ENCODE data around the gene ZNF394. TPM values are rescaled to one million over a fixed set of nuclear protein-coding genes. Genes with fewer than 3 reads are reported as not detected.
"Not testable (repeated sequence)": the region's sequence is repeated elsewhere in the genome, so short reads cannot be mapped to it uniquely, and the experiment has no call there.

Gene ZNF394
- total RNA-seq, 2 donors from 2014 or later: 28.9 to 36.5 TPM

DNA sequence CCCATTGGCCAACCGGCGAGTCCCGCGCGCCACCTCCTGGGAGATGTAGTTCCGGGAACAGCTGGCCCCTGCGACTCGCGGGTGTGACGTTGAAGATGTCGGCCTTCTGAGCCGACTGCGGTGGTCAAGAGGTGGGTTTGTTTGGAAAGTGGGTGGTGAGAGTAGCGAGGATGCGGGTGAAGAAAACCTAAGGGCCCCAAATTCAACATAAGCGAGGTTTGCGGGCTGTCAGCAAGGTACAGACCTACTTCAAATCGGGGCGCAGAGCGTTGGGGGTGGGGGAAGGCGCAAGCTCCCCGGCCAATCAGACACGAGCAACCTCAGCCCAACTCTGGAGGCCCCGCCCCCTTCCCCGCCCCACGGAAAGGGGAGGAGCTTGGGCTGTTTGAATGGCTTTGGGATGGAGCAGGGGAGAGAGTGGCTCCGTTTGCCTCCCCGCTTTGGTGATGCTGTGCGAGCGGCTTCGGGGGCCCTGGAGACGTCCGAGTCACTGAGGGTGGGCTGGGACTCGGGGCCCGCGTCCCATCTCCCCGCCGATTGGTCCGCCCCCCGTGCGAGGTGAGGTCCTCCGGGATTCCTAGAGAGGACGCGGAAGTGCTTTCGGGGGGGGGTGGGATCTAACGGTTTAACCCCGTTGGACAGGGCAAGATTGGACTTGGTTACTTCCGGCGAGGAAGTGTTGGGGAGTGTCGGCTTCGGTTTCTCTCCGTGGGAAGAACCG lies 4.7 kb upstream of the ZNF394 start, which contains the start of gene ZKSCAN5:
Gene ZKSCAN5 (plus strand): TSS at position 60 of the 721 bp plus-strand sequence. CDS start 1,383 bp downstream, outside the sequence.
- Mint-ChIP-seq H3K27ac (peak within 1 kb of the TSS; percentile 91), H3K4me3 (peak within 1 kb of the TSS; percentile 85), H3K9me3 (no peaks in the 10 kb centered on the region), H3K36me3 (ENCODE audit: low read depth) (peaks cover 31% of the 10 kb centered on the region), H3K27me3 (no peaks in the 10 kb centered on the region), H3K4me1 (peaks cover 14% of the 10 kb centered on the region)
- ATAC-seq (replicated peaks): peak; percentile 89

DNA sequence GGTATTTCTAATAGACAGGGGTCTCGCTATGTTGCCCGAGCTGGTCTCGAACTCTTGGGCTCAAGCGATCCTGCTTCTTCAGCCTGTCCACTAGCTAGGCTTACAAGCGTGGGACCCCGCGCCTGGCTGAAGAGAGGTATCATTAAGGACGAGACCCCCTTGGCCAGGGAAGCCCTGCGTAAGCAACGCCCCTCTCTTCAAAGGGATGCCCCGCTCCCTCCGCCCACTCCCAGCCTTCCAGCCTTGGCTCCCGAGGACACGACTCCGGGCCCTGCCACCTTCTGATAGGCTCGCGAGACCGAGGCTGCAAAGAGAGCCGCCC lies 4.2 kb upstream of the ZNF394 start:
- peaks cover 31% of the 10 kb centered on the region for H3K36me3 Mint-ChIP-seq (ENCODE audit: low read depth)
- no peak for ATAC-seq (replicated peaks)
- no peaks in the 10 kb centered on the region for H3K27me3 Mint-ChIP-seq

DNA sequence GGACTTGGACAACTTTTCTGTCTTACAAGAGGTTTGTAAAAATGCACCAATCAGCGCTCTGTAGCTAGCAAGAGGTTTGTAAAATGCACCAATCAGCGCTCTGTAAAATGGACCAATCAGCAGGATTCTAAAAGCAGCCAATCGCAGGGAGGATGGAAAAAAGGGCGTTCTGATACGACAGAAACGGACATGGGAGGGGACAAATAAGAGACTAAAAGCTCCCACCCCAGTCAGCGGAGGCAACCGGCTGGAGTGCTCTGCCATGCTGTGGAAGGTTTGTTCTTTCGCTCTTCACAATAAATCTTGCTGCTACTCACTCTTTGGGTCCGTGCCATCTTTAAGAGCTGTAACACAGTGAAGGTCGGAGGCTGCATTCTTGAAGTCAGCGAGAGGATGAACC lies 1.2 kb upstream of the ZNF394 start:
- peaks cover 16% of the 10 kb centered on the region for H3K4me1 Mint-ChIP-seq
- not testable (repeated sequence) for H3K9me3 Mint-ChIP-seq; ATAC-seq (replicated peaks); H3K27me3 Mint-ChIP-seq
- H3K4me3 Mint-ChIP-seq: peak overlapping the region; percentile 92
- peak overlapping the region; percentile 98 for H3K27ac Mint-ChIP-seq
- H3K36me3 Mint-ChIP-seq (ENCODE audit: low read depth): peaks cover 46% of the 10 kb centered on the region

More for the DNA sequence above, 4.2 kb upstream of the ZNF394 start:
- peak overlapping the region; percentile 91 for H3K27ac Mint-ChIP-seq
- H3K9me3 Mint-ChIP-seq: no peaks in the 10 kb centered on the region
- peak overlapping the region; percentile 85 for H3K4me3 Mint-ChIP-seq
- H3K4me1 Mint-ChIP-seq: peaks cover 14% of the 10 kb centered on the region

DNA sequence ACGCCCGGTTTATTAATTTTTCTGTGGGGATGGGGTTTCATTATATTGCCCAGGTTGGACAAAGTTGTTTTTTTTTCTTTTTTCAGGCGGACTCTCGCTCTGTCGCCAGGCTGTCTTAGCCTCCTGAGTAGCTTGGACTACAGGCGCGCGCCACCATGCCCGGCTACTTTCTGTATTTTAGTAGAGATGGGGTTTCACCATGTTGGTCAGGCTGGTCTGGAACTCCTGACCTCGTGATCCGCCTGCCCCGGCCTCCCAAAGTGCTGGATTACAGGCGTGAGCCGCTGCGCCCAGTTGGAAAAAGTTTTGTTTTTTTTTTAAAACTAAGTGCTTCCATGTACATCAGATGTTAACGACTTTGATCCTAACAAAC lies 542 bp upstream of the ZNF394 start:
- ATAC-seq (replicated peaks): no peak
- H3K27ac Mint-ChIP-seq: peak overlapping the region; percentile 98
- H3K27me3 Mint-ChIP-seq: no peaks in the 10 kb centered on the region
- peaks cover 46% of the 10 kb centered on the region for H3K36me3 Mint-ChIP-seq (ENCODE audit: low read depth)
- H3K4me1 Mint-ChIP-seq: peaks cover 9% of the 10 kb centered on the region
- H3K4me3 Mint-ChIP-seq: peak overlapping the region; percentile 92
- H3K9me3 Mint-ChIP-seq: no peaks in the 10 kb centered on the region

DNA sequence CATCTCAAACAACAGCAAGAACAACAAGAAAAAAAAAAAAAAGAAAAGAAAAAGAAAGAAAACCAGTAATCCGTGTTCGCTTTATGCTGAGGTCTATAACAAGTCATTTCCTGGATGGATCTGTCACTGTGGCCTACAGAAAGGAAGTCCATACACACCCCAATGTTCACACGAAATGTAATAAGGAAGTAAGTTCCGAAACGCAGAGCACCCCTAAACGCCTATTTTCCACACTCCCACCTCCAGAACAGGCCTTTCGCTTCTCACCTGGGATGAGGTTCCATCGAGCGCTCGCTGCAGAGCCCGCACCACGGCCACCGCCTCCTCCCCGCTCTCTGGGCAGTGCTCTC lies 735 bp downstream of the ZNF394 start:
- no peaks in the 10 kb centered on the region for H3K27me3 Mint-ChIP-seq
- peak; percentile 51 for ATAC-seq (replicated peaks)
- peak overlapping the region; percentile 92 for H3K4me3 Mint-ChIP-seq
- H3K36me3 Mint-ChIP-seq (ENCODE audit: low read depth): peaks cover 58% of the 10 kb centered on the region
- no peaks in the 10 kb centered on the region for H3K9me3 Mint-ChIP-seq
- H3K4me1 Mint-ChIP-seq: peaks cover 8% of the 10 kb centered on the region
- peak overlapping the region; percentile 98 for H3K27ac Mint-ChIP-seq

DNA sequence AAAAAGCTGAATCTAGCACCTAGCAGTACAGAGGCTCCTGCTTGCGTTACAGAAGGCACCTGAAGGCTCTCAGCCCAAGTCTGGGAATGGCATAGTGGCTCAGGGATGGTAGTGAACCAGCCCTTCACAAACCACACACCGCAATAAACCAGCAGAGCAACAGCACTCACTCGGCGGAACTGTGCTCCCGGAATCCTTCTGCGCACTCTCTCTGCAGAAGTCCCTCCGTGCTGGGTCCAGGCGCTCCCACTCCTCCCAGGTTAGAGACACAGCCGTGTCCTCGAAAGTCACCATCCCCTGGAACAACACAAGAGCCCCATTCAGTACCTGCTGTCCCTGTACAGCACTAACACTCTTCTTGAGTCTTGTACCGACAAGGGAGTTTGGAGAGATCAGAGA lies 1.5 kb downstream of the ZNF394 start:
- Mint-ChIP-seq H3K27ac (peak overlapping the region; percentile 98), H3K36me3 (ENCODE audit: low read depth) (peaks cover 66% of the 10 kb centered on the region), H3K27me3 (no peaks in the 10 kb centered on the region), H3K9me3 (peaks cover 2% of the 10 kb centered on the region), H3K4me3 (peak overlapping the region; percentile 92), H3K4me1 (peaks cover 8% of the 10 kb centered on the region)
- no peak for ATAC-seq (replicated peaks)

DNA sequence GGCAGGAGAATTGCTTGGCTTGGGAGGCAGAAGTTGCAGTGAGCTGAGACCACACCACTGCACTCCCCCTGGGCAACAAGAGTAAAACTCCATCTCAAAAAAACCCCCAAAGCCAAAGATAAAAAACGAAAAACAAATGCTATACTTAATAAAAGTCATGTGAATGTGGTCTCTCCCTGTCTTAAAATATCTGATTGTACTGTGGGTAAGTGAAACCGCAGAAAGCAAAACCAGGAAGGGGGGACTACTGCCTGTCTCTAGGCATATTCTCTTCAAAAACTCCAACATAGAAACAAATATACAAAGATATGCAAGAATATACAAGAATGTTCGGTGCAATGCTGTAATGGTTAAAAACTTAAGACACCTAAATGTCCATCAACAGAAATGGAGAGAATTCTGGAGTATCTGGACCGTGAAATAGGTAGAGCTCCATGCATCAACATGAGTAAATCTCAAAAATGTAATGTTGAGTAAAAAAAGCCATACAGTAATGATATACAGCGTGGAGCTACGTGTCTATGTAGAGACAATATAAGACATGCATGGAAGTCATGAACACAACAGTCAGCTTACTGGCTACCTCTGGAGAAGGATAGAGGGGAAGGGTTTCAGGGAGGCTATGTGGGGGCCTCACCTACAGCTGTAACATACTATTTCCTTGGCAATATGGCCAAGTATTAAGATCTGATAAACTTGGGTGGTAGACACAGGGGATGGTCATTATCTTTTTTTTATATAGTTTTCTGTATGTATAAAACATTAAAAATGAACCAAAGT lies 2.1 kb downstream of the ZNF394 start:
- no peak for ATAC-seq (replicated peaks)
- peaks cover 3% of the 10 kb centered on the region for H3K9me3 Mint-ChIP-seq

DNA sequence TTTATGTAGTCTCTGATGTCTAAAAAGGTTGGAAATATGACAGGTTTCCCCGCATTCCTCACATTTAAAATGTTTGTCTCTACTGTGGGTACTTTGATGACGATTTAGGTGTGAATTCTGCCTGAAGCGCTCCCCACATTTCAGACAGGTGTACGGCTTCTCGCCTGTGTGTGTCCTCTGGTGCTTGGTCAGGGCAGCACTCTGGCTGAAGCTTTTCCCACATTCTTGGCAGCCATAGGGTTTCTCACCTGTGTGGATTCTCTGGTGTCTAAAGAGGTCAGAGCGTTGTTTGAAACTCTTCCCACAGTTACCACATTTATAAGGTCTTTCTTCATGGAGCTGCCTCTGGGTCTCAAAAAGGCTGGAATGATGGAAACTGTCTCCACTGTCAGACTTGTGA lies 6.3 kb downstream of the ZNF394 start:
- Mint-ChIP-seq H3K36me3 (ENCODE audit: low read depth) (peaks cover 87% of the 10 kb centered on the region), H3K27ac (no peak overlapping the region), H3K27me3 (no peaks in the 10 kb centered on the region), H3K9me3 (peaks cover 3% of the 10 kb centered on the region), H3K4me3 (no peak overlapping the region), H3K4me1 (peaks cover 14% of the 10 kb centered on the region)
- no peak for ATAC-seq (replicated peaks)

More for the DNA sequence above, 2.1 kb downstream of the ZNF394 start:
- Mint-ChIP-seq H3K27ac (peak overlapping the region; percentile 98), H3K27me3 (no peaks in the 10 kb centered on the region), H3K4me3 (peak overlapping the region; percentile 92), H3K4me1 (peaks cover 8% of the 10 kb centered on the region), H3K36me3 (ENCODE audit: low read depth) (peaks cover 72% of the 10 kb centered on the region)

DNA sequence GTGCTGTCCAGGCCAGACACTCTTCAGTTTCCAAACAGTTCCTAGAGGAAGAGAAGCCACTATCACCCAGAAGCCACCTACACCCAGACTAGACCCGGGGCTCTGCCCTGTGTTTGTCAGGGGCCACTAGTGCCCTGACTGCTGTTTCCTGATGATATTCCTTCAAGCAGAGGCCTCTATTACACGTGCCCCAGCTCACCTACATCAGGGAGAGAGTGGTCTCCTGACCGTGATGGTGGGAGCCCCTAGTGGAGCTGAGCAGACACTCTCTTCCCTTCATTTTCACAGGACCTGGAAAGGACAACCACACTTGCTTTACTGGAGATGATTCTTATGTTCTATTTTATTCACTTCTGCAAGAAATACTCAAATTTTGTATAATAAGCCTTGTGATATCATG lies 9.2 kb downstream of the ZNF394 start:
- H3K4me3 Mint-ChIP-seq: no peak overlapping the region
- ATAC-seq (replicated peaks): no peak
- H3K27ac Mint-ChIP-seq: no peak overlapping the region
- H3K9me3 Mint-ChIP-seq: peaks cover 3% of the 10 kb centered on the region
- peaks cover 69% of the 10 kb centered on the region for H3K36me3 Mint-ChIP-seq (ENCODE audit: low read depth)
- peaks cover 5% of the 10 kb centered on the region for H3K4me1 Mint-ChIP-seq
- H3K27me3 Mint-ChIP-seq: no peaks in the 10 kb centered on the region

DNA sequence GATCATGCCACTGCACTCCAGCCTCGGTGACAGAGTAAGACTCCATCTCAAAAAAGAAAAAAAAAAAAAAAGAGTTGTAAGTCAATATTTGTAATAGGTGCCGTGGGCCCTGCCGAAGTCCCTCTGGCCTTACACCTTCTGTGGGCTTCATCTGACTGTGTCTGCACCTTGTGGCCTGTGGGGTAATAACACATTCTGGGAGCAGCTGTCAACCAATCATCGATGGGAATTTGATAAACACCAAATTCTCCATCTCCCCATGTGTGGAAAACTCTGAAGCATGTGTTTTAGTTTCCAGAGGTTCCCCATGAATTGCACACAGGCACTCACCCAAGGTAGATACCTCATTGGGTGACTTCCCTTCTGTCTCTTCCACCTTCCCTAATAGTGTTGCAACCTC lies 10.8 kb downstream of the ZNF394 start:
- Mint-ChIP-seq H3K4me1 (peaks cover 5% of the 10 kb centered on the region), H3K36me3 (ENCODE audit: low read depth) (peaks cover 67% of the 10 kb centered on the region), H3K27ac (no peak overlapping the region), H3K27me3 (no peaks in the 10 kb centered on the region), H3K9me3 (peaks cover 3% of the 10 kb centered on the region), H3K4me3 (no peak overlapping the region)
- ATAC-seq (replicated peaks): no peak

DNA sequence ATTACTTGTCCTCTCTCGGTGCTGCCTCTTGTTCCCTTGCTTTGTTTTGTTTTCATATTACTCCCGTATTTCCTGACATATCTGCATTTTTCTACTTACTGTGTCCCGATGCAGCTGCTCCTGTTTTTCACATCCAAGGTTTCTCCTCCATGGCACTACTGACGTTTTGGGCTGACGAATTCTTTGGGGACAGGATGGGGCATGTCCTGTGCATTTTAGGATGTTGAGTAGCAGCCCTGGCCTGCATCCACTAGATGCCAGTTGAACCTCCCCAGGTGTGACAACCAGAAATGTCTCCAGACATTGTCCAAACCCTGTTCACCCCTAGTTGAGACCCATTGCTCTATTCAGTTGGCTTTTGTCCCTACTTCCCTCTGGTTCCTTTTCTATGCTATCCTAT lies 15.0 kb downstream of the ZNF394 start:
- Mint-ChIP-seq H3K27me3 (no peaks in the 10 kb centered on the region), H3K9me3 (no peaks in the 10 kb centered on the region), H3K4me3 (no peak overlapping the region), H3K4me1 (peaks cover 5% of the 10 kb centered on the region), H3K27ac (peak overlapping the region; percentile 33), H3K36me3 (ENCODE audit: low read depth) (peaks cover 66% of the 10 kb centered on the region)
- no peak for ATAC-seq (replicated peaks)

DNA sequence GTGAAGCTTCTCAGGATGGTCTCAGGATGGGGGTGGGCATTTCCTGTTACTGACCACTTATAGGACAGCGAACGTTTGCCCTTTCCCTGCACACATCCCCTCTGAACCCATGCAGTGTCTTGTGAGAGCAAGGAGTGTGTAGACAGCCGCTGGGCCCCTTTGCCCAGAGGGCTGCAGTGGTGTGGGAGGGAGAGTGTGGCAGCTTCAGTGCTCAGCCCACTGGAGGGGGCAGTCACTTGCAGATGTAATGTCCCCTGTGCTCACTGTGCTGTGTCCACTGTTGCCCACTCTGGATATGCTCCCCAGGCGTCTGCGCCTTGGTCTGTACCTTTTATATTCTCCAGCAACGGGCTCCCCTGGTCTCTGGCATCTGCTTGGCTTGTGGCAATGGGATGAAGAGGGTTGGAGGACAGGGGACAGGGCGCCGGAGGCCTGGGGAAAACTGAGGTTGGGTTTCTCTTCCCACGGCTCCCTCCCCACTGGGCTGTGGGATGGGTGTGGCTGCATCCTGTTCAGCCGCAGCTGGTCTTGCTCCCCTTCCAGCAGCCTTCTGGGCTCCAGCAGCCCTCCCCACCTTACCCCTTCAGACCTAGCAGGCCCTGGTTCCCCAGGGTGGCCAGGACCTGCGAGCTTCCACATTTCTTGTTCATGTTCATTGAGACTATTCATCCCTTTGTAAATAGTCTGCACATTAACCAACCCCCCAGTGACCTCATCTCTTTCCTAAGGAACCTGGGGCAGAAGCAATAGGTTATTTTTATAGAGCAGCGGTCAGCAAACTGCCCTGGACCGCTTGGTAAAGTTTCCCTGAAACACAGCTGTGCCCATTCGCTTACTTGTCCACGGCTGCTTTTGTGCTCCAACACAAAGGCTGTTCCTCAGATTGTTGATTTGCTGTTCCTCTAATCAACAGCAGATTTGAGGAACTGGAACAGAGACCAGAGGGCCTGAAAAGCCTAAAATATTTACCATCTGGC lies 21.3 kb downstream of the ZNF394 start:
- H3K4me3 Mint-ChIP-seq: peak overlapping the region; percentile 7
- H3K36me3 Mint-ChIP-seq (ENCODE audit: low read depth): peaks cover 66% of the 10 kb centered on the region
- no peaks in the 10 kb centered on the region for H3K9me3 Mint-ChIP-seq
- ATAC-seq (replicated peaks): no peak
- H3K4me1 Mint-ChIP-seq: peaks cover 15% of the 10 kb centered on the region
- H3K27ac Mint-ChIP-seq: peak overlapping the region; percentile 74
- no peaks in the 10 kb centered on the region for H3K27me3 Mint-ChIP-seq

DNA sequence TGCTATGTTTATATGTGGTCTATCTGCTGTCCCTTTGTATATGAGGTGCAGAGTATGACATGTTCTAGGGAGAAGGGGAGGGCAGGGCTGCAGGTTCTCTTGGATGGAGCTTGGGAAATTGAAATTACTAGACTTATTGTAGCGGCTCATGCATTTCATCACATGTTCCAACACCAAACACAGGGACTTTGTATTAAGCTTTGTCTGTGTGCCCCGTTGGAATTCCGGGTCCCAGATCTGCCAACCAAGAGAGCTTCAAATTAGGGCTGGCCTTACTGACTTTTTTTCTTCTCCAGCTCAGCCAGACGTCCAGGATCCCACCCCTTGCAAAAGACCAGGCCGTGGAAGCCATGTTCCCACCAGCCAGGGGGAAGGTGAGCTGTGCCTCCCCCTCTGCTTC lies 24.0 kb downstream of the ZNF394 start:
- Mint-ChIP-seq H3K4me1 (peaks cover 17% of the 10 kb centered on the region), H3K4me3 (no peak overlapping the region), H3K27ac (no peak overlapping the region), H3K9me3 (no peaks in the 10 kb centered on the region), H3K27me3 (no peaks in the 10 kb centered on the region), H3K36me3 (ENCODE audit: low read depth) (peaks cover 55% of the 10 kb centered on the region)
- no peak for ATAC-seq (replicated peaks)

DNA sequence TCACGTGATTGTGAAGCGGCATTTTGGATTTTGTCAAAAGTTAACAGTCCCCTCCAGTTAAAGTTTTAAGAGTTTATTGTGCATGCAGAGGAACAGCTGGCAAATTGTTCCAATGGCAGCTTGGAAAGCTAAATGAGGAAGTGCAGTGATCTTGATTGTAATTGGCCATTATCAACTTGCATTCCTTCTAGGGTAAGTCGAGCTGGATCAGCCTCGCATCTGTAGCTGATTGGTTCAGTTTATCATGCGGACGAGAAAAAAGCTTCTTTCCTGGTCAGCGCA lies 26.8 kb downstream of the ZNF394 start:
- Mint-ChIP-seq H3K9me3 (no peaks in the 10 kb centered on the region), H3K36me3 (ENCODE audit: low read depth) (peaks cover 36% of the 10 kb centered on the region), H3K27me3 (no peaks in the 10 kb centered on the region), H3K27ac (peak overlapping the region; percentile 89), H3K4me3 (peak overlapping the region; percentile 89), H3K4me1 (peaks cover 17% of the 10 kb centered on the region)
- peak; percentile 6 for ATAC-seq (replicated peaks)

Measured in activated T-helper 17 cell treated with anti-CD3 and anti-CD28 coated beads, Interleukin-2, amount 50 U/mL, for 72 hours (primary cell).